GM19099 (cell line): Measurements from ENCODE around the gene SLC23A1.

Experiments
- POLR2A ChIP-seq: IDR thresholded peaks from 3 replicates; pipeline ENCODE4 v1.6.1; 2011; ENCODE audit warnings: low read depth; ENCODE audit not compliant: insufficient read length; ENCODE audit errors: extremely low read depth

SLC23A1 gene

GRCh38 chr5:139394654-139395566, 11.8 kb upstream of the SLC23A1 start, which contains the start of gene PROB1:
TSS of gene PROB1 (minus strand) at chr5:139395104. CDS start at chr5:139395081, 23 bp downstream.
- no peak for TF ChIP-seq POLR2A

GRCh38 chr5:139394123-139394653, 11.1 kb upstream of the SLC23A1 start:
- TF ChIP-seq POLR2A, result peak; percentile 43

GRCh38 chr5:139393497-139394122, 10.5 kb upstream of the SLC23A1 start:
- TF ChIP-seq POLR2A, result no peak

GRCh38 chr5:139392678-139393496, 9.8 kb upstream of the SLC23A1 start:
- peak; percentile 53 for TF ChIP-seq POLR2A

GRCh38 chr5:139392324-139392677, 9.2 kb upstream of the SLC23A1 start:
- peak; percentile 68 for TF ChIP-seq POLR2A

- no peak for TF ChIP-seq POLR2A
These were observed 8.7 kb upstream of the SLC23A1 start for GRCh38 chr5:139391570-139392323.

DNA sequence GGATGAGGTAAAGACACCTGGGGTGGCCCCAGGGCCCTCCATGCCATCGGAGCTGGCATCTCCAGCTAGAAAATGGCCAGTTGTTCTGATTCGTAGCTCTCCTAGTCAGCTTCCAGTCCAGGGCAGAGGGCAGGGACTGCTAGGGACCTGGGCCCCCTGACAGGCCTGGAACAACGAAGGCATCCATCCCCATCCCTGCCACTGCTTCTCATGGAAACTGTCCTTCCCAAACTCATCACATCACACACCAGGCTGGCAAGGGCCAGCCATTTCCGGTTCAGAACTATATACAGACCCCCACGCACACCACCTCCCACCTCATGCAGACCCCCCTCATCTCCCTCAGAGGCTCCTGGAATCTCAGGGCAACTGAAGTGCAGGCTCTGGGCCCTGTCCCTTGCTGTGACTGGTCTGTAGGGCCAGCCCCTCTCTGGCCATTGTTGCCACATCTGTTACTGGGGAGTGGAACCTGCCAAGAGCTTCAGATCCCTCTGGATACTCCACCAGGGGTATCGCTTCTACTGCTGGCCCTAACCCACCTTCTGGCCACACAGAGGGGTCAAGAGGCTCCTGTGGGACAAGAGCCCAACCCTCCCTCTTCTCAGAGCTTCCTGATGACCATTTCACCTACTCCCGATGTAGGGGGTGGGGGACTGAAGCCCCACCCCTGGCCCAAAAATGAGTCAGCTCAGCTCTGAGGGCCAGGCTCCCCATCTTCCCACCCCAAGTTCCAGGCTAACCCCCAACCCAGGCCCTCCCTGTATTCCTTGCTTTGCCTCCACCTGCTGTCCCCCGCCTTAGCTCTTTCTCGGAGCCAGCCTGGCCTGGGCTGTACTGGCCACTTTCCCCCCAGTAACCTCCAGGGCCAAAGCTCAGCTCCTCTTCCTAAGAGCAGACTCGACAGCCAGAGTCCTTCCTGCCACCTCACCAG, 7.8 kb upstream of the SLC23A1 start:
- TF ChIP-seq POLR2A, result no peak

- TF ChIP-seq POLR2A, result peak; percentile 94
These were observed 6.9 kb upstream of the SLC23A1 start, which contains the start of gene MZB1 for GRCh38 chr5:139389701-139390638. TSS of gene MZB1 (minus strand) at chr5:139389913. CDS start at chr5:139389856, 57 bp downstream.

DNA sequence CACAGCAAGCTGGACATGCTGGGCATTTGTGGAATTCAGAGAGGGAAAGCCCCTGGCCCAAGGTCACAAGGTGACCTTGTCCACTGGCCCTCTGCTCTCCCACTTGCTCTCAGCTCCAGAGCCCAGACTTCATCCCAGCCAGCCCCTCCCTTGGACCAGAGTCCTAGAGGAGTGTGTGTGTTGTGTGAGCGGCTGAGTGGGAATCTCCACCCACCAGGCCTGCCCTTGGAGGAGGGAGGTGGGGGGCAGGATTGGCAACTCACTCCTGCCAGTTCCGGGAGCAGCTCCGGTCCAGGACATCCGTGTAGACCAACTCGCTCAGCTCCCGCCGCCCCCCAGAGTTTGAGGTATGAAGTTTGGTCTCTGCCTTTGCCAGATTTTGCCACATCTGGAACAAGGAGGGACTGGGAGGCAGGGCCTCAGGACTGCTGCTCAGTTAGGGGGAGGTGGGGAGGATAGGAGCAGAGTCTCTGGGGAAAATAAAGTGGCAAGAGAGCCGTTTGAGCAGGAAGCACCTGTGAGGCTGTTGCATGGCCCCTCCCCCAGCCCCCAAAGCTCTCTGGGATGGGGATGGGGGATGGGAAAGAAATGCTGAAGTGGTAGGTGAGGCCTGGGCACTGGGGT, 5.2 kb upstream of the SLC23A1 start:
- peak; percentile 38 for TF ChIP-seq POLR2A

DNA sequence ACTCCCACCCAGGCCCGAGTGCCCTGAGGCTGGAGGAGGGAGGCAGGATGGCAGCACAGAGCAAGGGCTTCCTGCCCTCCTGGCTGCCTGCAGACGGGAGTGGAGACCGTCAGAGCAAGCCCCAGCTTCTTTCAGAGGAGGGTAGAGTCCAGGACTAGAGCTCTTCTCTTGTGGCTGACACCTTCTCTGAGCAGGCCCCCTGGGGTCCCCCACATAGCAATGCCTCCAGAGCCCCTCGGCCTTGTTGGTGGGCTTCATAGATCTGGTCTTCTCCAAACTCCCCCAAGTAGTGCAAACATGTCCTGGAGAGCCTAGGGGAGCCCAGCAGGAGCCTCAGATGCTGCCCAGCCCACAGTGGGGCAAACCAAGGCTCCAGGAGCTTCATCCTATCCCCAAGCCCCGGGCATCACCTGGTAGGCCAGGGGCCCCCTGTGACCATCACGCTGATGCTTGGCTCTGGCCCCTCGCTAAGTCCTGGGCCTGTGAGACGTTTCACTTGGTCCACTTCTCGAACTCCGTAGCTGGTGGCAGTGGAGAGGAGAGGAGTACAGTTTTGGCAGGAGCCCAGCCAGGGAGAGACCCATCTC, 4.6 kb upstream of the SLC23A1 start:
- peak; percentile 30 for TF ChIP-seq POLR2A

DNA sequence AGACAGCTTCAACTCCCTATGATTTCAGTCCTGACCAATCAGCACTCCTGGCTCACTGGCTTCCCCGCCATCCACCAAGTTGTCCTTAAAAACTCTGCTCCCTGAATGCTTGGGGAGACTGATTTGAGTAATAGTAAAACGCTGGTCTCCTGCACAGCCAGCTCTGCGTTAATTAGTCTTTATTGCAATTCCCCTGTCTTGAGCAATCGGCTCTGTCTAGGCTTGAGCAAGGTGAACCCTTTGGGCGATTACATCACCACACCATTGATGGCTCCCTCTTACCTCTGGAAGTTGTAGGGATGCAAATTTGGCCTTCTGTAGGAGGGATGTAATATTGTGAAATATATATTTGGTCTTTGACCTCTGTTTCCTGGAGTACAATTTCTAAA, 2.9 kb upstream of the SLC23A1 start:
- TF ChIP-seq POLR2A, result peak; percentile 30
